SK-N-SH (cell line): ENCODE measurements around the gene AMMECR1.

Experiments used
- NFIC ChIP-seq: IDR thresholded peaks from 2 replicates; pipeline ENCODE4 v1.4.0; 2012; ENCODE audit warnings: borderline replicate concordance
- YY1 ChIP-seq: IDR thresholded peaks from 2 replicates; pipeline ENCODE4 v1.4.0; 2012; ENCODE audit warnings: low read depth, mild to moderate bottlenecking
- TF ChIP-seq, protein P1 (sequence below): fragments of 200-600 bp; sonication (generic); IDR thresholded peaks from 2 replicates; pipeline ENCODE4 v1.6.1; 2017; ENCODE audit warnings: antibody characterized with exemption, mild to moderate bottlenecking, moderate library complexity
- TF ChIP-seq, protein P2 (sequence below): IDR thresholded peaks from 2 replicates; pipeline ENCODE4 v1.6.1; 2012; ENCODE audit warnings: mild to moderate bottlenecking, low read depth, low read length, moderate library complexity

DNA sequence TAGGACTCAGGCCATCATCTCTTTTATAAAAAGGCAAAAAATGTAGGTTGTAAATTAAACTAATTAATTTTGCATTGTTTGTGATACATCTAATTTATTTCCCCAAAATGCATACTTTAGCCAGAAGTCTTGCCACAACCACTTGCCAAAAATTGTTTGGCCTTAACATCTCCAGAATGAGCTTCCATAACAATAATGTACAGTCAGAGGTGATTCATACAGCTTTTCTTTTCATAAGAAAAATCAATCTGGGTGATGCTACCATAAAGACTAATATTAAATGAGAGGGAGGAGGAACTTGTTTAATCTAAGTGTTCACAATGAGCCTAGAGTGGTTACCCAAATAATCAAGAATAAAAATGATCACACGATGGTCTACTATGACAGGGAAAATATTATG, 59.3 kb downstream of the AMMECR1 start:
- TF ChIP-seq, protein P1, sequence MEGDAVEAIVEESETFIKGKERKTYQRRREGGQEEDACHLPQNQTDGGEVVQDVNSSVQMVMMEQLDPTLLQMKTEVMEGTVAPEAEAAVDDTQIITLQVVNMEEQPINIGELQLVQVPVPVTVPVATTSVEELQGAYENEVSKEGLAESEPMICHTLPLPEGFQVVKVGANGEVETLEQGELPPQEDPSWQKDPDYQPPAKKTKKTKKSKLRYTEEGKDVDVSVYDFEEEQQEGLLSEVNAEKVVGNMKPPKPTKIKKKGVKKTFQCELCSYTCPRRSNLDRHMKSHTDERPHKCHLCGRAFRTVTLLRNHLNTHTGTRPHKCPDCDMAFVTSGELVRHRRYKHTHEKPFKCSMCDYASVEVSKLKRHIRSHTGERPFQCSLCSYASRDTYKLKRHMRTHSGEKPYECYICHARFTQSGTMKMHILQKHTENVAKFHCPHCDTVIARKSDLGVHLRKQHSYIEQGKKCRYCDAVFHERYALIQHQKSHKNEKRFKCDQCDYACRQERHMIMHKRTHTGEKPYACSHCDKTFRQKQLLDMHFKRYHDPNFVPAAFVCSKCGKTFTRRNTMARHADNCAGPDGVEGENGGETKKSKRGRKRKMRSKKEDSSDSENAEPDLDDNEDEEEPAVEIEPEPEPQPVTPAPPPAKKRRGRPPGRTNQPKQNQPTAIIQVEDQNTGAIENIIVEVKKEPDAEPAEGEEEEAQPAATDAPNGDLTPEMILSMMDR = no peak
- no peak for TF ChIP-seq YY1
- TF ChIP-seq, protein P2, sequence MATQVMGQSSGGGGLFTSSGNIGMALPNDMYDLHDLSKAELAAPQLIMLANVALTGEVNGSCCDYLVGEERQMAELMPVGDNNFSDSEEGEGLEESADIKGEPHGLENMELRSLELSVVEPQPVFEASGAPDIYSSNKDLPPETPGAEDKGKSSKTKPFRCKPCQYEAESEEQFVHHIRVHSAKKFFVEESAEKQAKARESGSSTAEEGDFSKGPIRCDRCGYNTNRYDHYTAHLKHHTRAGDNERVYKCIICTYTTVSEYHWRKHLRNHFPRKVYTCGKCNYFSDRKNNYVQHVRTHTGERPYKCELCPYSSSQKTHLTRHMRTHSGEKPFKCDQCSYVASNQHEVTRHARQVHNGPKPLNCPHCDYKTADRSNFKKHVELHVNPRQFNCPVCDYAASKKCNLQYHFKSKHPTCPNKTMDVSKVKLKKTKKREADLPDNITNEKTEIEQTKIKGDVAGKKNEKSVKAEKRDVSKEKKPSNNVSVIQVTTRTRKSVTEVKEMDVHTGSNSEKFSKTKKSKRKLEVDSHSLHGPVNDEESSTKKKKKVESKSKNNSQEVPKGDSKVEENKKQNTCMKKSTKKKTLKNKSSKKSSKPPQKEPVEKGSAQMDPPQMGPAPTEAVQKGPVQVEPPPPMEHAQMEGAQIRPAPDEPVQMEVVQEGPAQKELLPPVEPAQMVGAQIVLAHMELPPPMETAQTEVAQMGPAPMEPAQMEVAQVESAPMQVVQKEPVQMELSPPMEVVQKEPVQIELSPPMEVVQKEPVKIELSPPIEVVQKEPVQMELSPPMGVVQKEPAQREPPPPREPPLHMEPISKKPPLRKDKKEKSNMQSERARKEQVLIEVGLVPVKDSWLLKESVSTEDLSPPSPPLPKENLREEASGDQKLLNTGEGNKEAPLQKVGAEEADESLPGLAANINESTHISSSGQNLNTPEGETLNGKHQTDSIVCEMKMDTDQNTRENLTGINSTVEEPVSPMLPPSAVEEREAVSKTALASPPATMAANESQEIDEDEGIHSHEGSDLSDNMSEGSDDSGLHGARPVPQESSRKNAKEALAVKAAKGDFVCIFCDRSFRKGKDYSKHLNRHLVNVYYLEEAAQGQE = no peak
- TF ChIP-seq NFIC = 0 out of 2 replicates have a peak, but pooled peaks have one; percentile 10
